AG09309 (cell line): ENCODE results near the gene ZMYM4.
A peak's percentile ranks its signal among the peaks of the same experiment; 100 is the strongest.
"Not testable (repeated sequence)": the region's sequence is repeated elsewhere in the genome, so short reads cannot be mapped to it uniquely, and the experiment has no call there.

Experiments
- DNase-seq: peaks from one replicate; pipeline ENCODE4 v3.0.0-alpha.2; 2010; ENCODE audit warnings: low read depth
- H3K4me3 ChIP-seq: 2 replicates; pipeline ENCODE4 v1.5.1; 2011; ENCODE audit warnings: mild to moderate bottlenecking, low read depth, low read length, moderate library complexity; ENCODE audit not compliant: control insufficient read depth
- CTCF ChIP-seq: IDR thresholded peaks from 2 replicates; pipeline ENCODE4 v1.5.1; 2011; ENCODE audit warnings: mild to moderate bottlenecking, low read depth, low read length, inconsistent platforms; ENCODE audit not compliant: insufficient read depth, control insufficient read depth; ENCODE audit errors: missing control alignments

Gene ZMYM4

GRCh38 chr1:35369922-35370671 lies 101.6 kb downstream of the ZMYM4 start:
- peak; percentile 27 for DNase-seq
- no peak for TF ChIP-seq CTCF

GRCh38 chr1:35371506-35371905 lies 103.0 kb downstream of the ZMYM4 start:
- DNase-seq: no peak
- no peak overlapping the region for H3K4me3 ChIP-seq
- no peak for TF ChIP-seq CTCF

More at GRCh38 chr1:35369922-35370671, 101.6 kb downstream of the ZMYM4 start:
- no peak overlapping the region for H3K4me3 ChIP-seq

- no peak overlapping the region for H3K4me3 ChIP-seq
- no peak for DNase-seq
- TF ChIP-seq CTCF: no peak
Measured at GRCh38 chr1:35377555-35377954, 109.0 kb downstream of the ZMYM4 start.

- H3K4me3 ChIP-seq: no peak overlapping the region
- DNase-seq: no peak
- no peak for TF ChIP-seq CTCF
Measured at GRCh38 chr1:35379317-35380000, 111.0 kb downstream of the ZMYM4 start.

GRCh38 chr1:35380111-35380510 lies 111.6 kb downstream of the ZMYM4 start:
- not testable (repeated sequence) for DNase-seq, H3K4me3 ChIP-seq

- no peak overlapping the region for H3K4me3 ChIP-seq
- no peak for DNase-seq
- no peak for TF ChIP-seq CTCF
Measured at GRCh38 chr1:35382107-35382506, 113.6 kb downstream of the ZMYM4 start.

- no peak overlapping the region for H3K4me3 ChIP-seq
- TF ChIP-seq CTCF: no peak
- no peak for DNase-seq
Measured at GRCh38 chr1:35386290-35386689, 117.8 kb downstream of the ZMYM4 start.
